SU-DHL-6 (cell line): ENCODE measurements around the gene LBX2.

Experiments used
- CTCF ChIP-seq: fragments of 200-600 bp; sonication (generic); IDR thresholded peaks from one replicate; pipeline ENCODE4 v1.5.1; 2017; ENCODE audit warnings: antibody characterized with exemption, mild to moderate bottlenecking, low read length, moderate library complexity; ENCODE audit not compliant: insufficient read depth, poor library complexity, severe bottlenecking
- EZH2phosphoT487 ChIP-seq: fragments of 200-600 bp; sonication (generic), shearing (Covaris generic); conservative IDR thresholded peaks from 2 replicates; pipeline ENCODE4 v1.6.1; 2018; ENCODE audit warnings: mild to moderate bottlenecking, antibody characterized with exemption, low read length, moderate library complexity, mixed read lengths

- TF ChIP-seq CTCF (no peak), EZH2phosphoT487 (no peak)
Observed at GRCh38 chr2:74474899-74475298, 24.5 kb downstream of the LBX2 start.
